ENCODE data around the gene GNB1L.

DNA sequence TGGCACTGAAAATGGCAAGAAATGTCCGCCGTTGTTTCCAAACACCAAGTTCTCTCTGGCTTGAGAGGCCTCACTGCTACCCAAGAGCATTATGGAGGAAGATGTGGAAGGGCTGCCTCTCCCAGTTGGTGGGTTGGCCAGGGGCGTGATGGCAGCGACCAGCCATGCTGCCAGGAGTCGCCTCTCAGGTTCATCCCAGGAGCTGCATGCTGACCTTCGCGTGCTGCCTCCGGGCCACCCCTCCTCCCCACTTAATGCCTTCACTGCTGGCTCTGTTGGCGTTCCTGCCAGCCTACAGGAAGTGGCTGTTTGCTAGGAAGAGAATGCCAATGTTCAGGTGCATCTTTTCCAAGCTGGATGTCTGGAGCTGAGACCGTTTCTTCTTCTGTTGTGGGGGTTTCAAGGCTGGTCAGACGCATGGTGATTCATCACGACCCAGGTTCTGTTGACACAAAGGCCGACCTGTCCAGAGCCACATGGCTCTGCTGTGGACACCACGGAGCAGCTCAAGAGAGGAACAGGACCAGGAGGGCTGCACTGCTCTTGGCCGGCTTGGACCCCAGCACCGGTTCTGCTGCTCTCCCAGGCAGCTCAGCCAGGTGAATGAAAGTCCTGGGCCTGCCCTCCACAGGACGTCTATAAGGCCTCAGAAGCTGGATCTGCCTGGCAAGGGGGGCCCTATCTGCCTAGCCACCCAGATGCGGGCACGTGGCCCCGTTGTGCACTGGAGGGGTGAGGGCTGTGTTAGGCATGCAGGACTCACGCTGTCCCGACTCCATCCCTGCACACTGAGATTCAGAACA lies 69.0 kb downstream of the GNB1L start:
- TF ChIP-seq TOX (CRISPR knock-in tag; IDR thresholded peaks at IDR 0.05; ENCODE audit: borderline replicate concordance) (no peak), ZC3H10 (CRISPR knock-in tag; IDR thresholded peaks at IDR 0.05) (no peak)
- TF ChIP-seq, protein P1, sequence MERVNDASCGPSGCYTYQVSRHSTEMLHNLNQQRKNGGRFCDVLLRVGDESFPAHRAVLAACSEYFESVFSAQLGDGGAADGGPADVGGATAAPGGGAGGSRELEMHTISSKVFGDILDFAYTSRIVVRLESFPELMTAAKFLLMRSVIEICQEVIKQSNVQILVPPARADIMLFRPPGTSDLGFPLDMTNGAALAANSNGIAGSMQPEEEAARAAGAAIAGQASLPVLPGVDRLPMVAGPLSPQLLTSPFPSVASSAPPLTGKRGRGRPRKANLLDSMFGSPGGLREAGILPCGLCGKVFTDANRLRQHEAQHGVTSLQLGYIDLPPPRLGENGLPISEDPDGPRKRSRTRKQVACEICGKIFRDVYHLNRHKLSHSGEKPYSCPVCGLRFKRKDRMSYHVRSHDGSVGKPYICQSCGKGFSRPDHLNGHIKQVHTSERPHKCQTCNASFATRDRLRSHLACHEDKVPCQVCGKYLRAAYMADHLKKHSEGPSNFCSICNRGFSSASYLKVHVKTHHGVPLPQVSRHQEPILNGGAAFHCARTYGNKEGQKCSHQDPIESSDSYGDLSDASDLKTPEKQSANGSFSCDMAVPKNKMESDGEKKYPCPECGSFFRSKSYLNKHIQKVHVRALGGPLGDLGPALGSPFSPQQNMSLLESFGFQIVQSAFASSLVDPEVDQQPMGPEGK (CRISPR knock-in tag; IDR thresholded peaks at IDR 0.05; ENCODE audit: borderline replicate concordance) = no peak

Measured in SK-N-SH treated with all-trans-retinoic acid at 6 μM for 48 hours (cell line).